SKM-1 treated with dmso at 0.1 percent for 144 hours (cell line): ENCODE results near the gene YAE1.
"Not testable (repeated sequence)": the region's sequence is repeated elsewhere in the genome, so short reads cannot be mapped to it uniquely, and the experiment has no call there.

Experiments used
- DNase-seq: peaks from one replicate; lab custom pipeline; 2025; ENCODE audit not compliant: unreplicated experiment; lab: John Stamatoyannopoulos, UW

YAE1 gene

GRCh38 chr7:39566023-39566921, at the start of gene YAE1:
Gene YAE1, plus strand, starts transcription at chr7:39566404. Its CDS starts 15 bp downstream, at chr7:39566419.
- peak; percentile 56 for DNase-seq

DNA sequence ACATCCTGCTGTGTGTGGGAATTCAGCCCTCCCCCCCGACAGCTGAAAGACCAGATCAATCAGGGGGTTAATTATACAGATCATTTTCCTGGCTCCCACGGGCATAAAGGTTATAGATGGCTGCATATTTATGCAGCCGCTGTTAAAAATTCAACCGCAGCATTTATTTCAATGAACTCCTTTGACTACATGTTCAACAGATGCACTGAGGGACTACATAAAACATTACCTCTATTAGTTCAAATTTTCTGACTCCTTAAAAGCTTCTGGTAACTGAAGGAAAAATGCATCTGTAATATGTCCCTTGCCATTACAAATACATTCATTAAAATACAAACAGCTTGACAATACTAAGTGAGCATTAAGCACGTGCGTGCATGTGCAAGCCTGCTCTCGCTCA, 49.7 kb upstream of the YAE1 start:
- DNase-seq = no peak

DNA sequence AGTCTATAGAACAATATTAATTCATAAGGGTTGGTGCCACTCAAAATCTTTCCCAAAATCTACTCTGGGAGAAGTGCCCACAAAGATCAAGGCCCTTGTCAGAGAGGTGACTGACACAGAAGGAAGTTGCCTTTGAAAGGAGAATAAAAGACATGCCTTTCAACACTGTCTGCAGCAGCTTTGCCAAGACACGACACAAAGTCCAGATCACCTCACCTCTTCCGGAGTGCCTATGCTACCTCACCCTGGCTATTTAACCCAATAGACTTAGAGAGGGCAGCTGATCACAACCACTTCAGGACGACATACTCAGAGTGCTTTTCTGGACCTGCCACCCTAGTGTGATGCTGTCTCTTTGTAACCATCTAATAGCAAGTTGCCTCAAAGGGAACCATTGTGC, 49.0 kb upstream of the YAE1 start:
- DNase-seq = no peak

DNA sequence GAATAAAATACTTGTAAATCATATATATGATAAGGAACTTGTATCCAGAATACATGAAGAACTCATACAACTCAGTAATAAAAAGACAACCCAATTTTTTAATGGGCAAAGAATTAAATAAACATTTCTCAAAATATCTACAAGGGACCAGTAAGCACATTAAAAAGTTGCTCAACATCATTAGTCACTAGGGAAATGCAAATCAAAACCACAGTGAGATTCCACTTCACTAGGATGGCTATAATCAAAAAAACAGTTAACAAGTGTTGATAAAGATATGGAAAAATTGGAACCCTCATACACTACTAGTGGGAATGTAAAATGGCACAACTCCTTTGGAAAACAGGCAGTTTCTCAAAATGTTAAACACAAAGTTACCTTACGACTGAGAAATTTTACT, 40.3 kb upstream of the YAE1 start:
- no peak for DNase-seq

DNA sequence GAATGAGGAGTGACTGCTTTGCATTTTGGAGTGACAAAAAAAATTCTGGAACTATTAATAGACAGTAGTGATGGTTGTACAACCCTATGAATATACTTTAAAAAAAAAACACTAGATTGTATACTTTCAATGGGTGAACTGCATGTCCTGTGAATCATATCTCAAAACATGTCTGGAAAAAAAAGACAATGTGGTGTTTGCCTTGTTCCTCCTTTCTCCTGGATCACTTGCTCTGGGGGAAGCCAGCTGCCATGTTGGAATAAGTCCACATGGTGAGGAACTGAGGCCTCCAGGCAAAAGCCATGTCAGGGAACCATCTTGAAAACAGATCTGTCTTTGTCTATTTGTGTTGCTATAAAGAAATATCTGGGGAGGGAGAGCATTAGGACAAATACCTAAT, 39.5 kb upstream of the YAE1 start:
- DNase-seq = no peak

- no peak for DNase-seq
Measured at GRCh38 chr7:39527296-39527695, 38.9 kb upstream of the YAE1 start.

- DNase-seq = no peak
Measured at GRCh38 chr7:39527951-39528350, 38.3 kb upstream of the YAE1 start.

GRCh38 chr7:39528849-39529248, 37.4 kb upstream of the YAE1 start:
- DNase-seq = no peak

DNA sequence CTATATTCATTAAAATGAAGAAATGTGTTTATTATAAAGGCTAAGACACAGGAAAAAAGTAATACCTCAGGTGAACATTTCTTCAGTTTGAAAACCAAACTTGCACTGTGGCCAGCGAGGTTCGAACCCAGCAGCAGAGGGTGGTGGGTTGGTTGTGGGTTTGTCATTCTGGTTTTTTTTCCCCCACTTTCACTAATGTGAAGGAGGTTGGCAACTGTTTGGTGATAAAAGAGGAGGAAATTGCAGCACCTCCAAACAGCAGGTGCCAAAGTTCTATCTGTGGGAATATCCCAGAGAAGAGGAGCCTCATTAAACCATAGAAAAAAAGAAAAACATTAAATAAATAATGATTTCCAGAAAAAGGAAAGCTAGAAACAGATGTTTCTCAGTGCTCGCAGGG, 36.6 kb upstream of the YAE1 start:
- no peak for DNase-seq

DNA sequence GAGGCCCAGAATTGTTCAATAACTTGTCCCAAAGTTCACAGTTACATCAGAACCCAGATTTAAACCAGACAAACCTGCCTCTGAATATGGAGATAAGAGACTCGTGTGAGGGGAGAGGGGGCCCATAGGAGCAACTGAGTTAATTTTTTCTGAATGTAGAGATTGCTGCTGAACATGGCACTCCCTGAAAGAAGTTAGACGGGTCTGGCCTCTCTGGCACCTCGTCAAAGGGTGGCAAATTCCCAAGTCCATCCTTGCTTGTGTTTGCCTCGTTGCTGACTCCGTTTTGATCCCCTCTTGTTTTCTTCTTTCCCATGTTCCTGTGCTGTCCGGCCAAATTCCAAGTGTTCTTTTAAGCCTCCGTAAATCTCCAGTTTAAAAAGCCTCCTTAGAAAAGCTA, 35.2 kb upstream of the YAE1 start:
- no peak for DNase-seq

GRCh38 chr7:39531818-39532217, 34.4 kb upstream of the YAE1 start:
- no peak for DNase-seq

DNA sequence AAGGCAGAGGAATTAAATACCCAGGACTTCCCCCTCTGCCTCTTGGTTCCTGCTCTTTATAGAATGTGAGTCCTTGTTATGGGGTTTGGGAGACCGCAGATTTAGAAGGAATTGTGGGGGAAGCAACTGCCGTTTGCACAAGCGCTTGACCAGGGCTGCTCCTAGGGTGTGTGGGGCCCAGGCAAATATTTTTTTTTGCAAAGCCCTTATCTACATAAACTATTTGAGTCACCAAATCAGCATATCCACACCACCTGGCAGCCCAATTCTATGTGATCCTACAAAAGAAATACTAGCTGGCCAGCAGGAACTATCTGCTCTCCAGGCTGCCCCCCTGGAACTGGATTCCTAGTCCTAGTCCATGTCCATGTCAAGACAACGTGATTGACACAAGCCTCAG, 33.4 kb upstream of the YAE1 start:
- no peak for DNase-seq

DNA sequence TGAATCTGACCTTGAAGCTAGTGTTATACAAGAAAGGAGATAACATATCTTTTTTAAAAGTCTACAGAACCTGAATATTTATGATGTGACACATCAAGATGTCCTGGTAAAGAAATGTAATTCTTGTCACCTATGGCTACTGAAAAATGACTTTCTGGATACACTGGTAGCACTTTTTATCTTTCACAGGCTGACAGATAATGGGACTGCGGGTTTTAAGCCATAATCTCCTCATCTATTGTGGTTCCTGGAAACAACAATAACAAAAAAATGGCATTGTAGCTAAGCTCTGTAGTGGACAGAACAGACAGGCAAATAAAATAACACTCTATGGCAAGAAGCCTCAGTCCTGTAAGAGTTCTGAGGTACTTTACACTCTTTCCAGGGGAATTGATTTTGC, 31.6 kb upstream of the YAE1 start:
- no peak for DNase-seq

GRCh38 chr7:39535064-39535463, 31.1 kb upstream of the YAE1 start:
- no peak for DNase-seq

DNA sequence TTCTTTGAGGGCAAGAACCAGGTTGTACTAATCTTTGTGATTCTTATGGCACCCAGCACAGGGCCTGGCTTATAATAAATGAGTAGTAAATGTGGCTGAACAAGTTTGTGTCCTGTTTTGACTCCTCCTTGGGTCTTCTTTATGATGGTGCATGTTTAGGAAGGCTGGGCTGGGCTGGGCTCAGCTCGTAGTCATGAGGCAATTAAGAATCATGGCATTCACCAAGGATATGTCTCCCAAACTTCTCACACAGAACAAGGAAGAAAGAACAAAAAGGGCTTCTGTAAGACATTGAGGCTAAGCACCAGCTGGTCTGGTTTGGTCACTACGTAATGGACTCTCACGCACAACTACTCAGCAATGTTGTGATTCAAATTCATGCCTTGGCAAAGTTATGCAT, 30.5 kb upstream of the YAE1 start:
- no peak for DNase-seq

DNA sequence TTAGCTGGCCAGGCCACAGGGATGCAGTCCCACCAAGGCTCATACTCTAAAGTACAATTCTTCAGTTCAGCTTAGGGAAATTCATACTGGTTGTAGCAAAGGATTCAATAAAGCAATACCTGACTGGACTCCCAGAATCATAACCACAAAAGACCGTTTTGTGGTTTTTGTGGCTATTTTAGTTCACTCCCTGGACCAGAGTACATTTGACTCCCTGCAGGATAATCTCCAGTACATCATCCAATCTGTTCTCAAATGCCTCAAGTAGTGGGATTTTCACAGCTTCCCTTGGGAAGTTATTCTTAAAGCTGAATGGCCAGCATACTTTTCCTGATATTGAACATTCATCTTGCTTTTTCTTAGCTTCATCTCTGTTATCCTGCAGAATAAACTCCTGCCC, 29.3 kb upstream of the YAE1 start:
- no peak for DNase-seq

DNA sequence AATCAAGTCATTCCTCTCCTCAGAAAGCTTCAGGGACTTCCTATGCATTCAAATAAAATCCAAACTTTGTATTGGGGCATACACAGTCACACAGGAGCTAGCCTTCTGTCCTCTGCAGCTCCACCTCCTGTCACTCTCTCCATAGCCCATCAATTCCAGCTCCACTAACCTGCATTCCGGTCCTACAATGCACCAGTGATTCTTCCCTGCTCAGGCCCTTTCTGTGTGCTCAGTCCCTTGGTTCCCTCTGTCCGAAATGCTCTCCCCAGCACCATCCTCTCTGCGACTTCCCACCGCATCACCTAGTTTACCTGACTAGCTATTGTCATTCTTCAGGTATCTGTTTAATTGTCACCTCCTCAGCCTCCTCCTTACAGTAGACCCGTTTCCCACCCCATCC, 26.4 kb upstream of the YAE1 start:
- no peak for DNase-seq

- DNase-seq = no peak
Measured at GRCh38 chr7:39540320-39540719, 25.9 kb upstream of the YAE1 start.

- DNase-seq = no peak
Measured at GRCh38 chr7:39541511-39541910, 24.7 kb upstream of the YAE1 start.

DNA sequence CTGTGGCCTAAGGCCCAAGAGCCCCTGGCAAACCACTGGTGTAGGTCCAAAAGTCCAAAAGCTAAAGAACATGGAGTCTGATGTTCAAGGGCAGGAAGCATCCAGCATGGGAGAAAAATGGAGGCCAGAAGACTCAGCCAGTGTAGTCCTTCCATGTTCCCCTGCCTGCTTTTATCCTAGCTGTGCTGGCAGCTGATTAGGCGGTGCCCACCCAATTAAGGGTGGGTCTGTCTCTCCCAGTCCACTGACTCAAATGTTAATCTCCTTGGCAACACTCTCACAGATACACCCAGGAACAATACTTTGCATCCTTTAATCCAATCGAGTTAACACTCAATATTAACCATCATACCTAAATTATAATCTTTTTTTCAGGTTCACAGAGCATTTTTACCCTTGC, 21.4 kb upstream of the YAE1 start:
- not testable (repeated sequence) for DNase-seq

- no peak for DNase-seq
Measured at GRCh38 chr7:39547336-39547735, 18.9 kb upstream of the YAE1 start.

GRCh38 chr7:39550411-39550810, 15.8 kb upstream of the YAE1 start:
- DNase-seq = no peak

GRCh38 chr7:39553436-39553835, 12.8 kb upstream of the YAE1 start:
- no peak for DNase-seq
